Spinal cord (tissue), 10 donors: ENCODE results near the gene RNF151. TPM values are rescaled to one million over a fixed set of nuclear protein-coding genes. Genes with fewer than 3 reads are reported as not detected.
"Not testable (repeated sequence)": the region's sequence is repeated elsewhere in the genome, so short reads cannot be mapped to it uniquely, and the experiment has no call there.

Source experiments
- DNase-seq, 6 donors: peaks; one replicate each; pipeline versions ENCODE4 v3.0.0 to v3.0.0-alpha.2; 2013 to 2015; ENCODE audit warnings: low spot score in 6 of 6, low read depth in 4 of 6
- H3K27ac ChIP-seq: one replicate; pipeline ENCODE4 v1.5.1; 2013; ENCODE audit warnings: low read depth, low read length, control low read depth
- H3K27me3 ChIP-seq: one replicate; pipeline ENCODE4 v1.6.1; 2013; ENCODE audit warnings: low read length; ENCODE audit not compliant: control insufficient read depth, insufficient read depth
- H3K36me3 ChIP-seq: one replicate; pipeline ENCODE4 v1.6.1; 2013; ENCODE audit warnings: low read length; ENCODE audit not compliant: control insufficient read depth, insufficient read depth
- H3K4me1 ChIP-seq: one replicate; pipeline ENCODE4 v1.6.1; 2013; ENCODE audit warnings: low read length; ENCODE audit not compliant: control insufficient read depth, insufficient read depth
- H3K4me3 ChIP-seq: one replicate; pipeline ENCODE4 v1.5.1; 2013; ENCODE audit warnings: low read depth, low read length, control low read depth
- H3K9me3 ChIP-seq: one replicate; pipeline ENCODE4 v1.6.1; 2013; ENCODE audit warnings: low read length; ENCODE audit not compliant: control insufficient read depth, insufficient read depth
- WGBS: methylation state at CpG from one replicate; pipeline ENCODE4 v1.1.5; 2013; ENCODE audit warnings: missing lambda C conversion rate; ENCODE audit not compliant: insufficient coverage; 5-methylcytosine and 5-hydroxymethylcytosine counted together
- polyA plus RNA-seq, 2 donors: library from polyadenylated mRNA; unstranded; fragments of 120-200 nt; gene quantifications; one replicate each; pipeline ENCODE4 v1.2.1, GENCODE V29; 2013; ENCODE audit not compliant: insufficient read length in 2 of 2
- total RNA-seq, 2 donors: library from RNA; depleted of rRNA in 1 of 2; stranded (reverse); fragments of 120-200 nt in 1 of 2; fragments of >200 nt in 1 of 2; gene quantifications; one replicate each; pipeline versions ENCODE4 v1.2.3 to v1.2.4, GENCODE V29; 2013 to 2014
- donor health status: healthy.

RNF151 gene
- total and polyA plus RNA-seq, 4 donors: not detected

GRCh38 chr16:1958715-1959268, 7.9 kb upstream of the RNF151 start:
- Histone ChIP-seq H3K4me1 (peaks cover 38% of the 10 kb centered on the region), H3K27ac (no peak overlapping the region)
- no peak for DNase-seq

GRCh38 chr16:1959269-1960039, 7.2 kb upstream of the RNF151 start, which contains the start of gene NDUFB10:
NDUFB10 (plus strand) TSS chr16:1959538; CDS start chr16:1959625, 87 bp downstream.
- Histone ChIP-seq H3K36me3 (peaks cover 25% of the 10 kb centered on the region), H3K4me3 (peak within 1 kb of the TSS; percentile 85), H3K27ac (peak within 1 kb of the TSS; percentile 40), H3K27me3 (no peaks in the 10 kb centered on the region), H3K9me3 (no peaks in the 10 kb centered on the region), H3K4me1 (peaks cover 42% of the 10 kb centered on the region)
- DNase-seq: peak in 4 of 6 donors; percentile 68 to 95 (median 84)
- under 1% methylated on average over 79 of the region's 79 CpGs for WGBS

More at GRCh38 chr16:1958715-1959268, 7.9 kb upstream of the RNF151 start:
- H3K4me3 ChIP-seq: peak overlapping the region; percentile 21
- H3K9me3 ChIP-seq: no peaks in the 10 kb centered on the region
- WGBS: 36% methylated on average over 11 of the region's 14 CpGs
- H3K27me3 ChIP-seq: no peaks in the 10 kb centered on the region
- H3K36me3 ChIP-seq: peaks cover 21% of the 10 kb centered on the region

DNA sequence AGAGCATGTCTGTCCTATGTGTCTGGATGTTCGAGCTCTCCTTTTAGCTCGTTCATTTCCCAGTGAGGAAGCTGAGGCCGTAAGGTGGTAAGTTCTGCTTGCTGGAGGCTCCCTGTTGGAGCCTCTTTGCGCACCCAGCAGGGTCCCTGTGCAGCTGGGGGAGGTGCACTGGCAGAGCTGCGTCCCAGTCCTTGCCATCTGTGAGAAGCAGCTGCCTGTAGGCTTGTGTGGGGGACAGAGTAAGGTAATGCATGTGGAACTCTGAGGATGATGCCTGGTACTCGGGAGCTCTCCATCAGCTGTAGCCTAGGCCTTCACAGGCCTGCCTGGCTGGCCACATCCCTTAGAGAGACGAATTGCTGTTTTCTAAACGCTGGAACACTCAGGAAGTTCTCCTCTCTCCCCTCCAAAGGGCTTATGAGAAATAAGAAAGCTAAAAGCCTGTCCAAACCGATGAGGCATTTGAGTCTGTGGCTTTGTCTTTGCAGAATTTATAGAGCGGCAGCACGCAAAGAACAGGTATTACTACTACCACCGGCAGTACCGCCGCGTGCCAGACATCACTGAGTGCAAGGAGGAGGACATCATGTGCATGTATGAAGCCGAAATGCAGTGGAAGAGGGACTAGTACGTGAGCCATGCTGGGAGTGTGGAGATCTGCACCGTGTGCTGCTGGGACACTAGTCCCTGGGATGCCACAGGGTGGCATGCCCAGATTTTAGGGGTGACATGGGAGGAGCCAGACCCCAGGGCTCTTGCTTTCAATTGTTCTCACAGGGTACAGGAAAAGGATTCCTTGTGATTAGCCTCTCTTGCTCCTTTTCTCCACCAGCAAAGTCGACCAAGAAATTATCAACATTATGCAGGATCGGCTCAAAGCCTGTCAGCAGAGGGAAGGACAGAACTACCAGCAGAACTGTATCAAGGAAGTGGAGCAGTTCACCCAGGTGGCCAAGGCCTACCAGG, 5.7 kb upstream of the RNF151 start:
- 57% methylated on average over 16 of the region's 20 CpGs for WGBS
- Histone ChIP-seq H3K9me3 (no peaks in the 10 kb centered on the region), H3K36me3 (peaks cover 28% of the 10 kb centered on the region), H3K4me3 (peak overlapping the region; percentile 85), H3K27me3 (no peaks in the 10 kb centered on the region), H3K27ac (no peak overlapping the region), H3K4me1 (peaks cover 50% of the 10 kb centered on the region)
- DNase-seq: no peak

GRCh38 chr16:1961651-1962067, 5.0 kb upstream of the RNF151 start:
- WGBS: 54% methylated on average over 3 of the region's 6 CpGs
- H3K4me1 ChIP-seq: peaks cover 53% of the 10 kb centered on the region
- no peak overlapping the region for H3K27ac ChIP-seq
- no peak overlapping the region for H3K4me3 ChIP-seq
- DNase-seq: no peak
- H3K27me3 ChIP-seq: no peaks in the 10 kb centered on the region
- peaks cover 31% of the 10 kb centered on the region for H3K36me3 ChIP-seq
- no peaks in the 10 kb centered on the region for H3K9me3 ChIP-seq

- not testable (repeated sequence) for DNase-seq, H3K9me3 ChIP-seq, H3K27ac ChIP-seq, H3K27me3 ChIP-seq, H3K4me3 ChIP-seq
- Histone ChIP-seq H3K4me1 (peaks cover 53% of the 10 kb centered on the region), H3K36me3 (peaks cover 38% of the 10 kb centered on the region)
- WGBS: 87% methylated on average over 17 of the region's 37 CpGs
Observed at GRCh38 chr16:1962161-1963153, 4.2 kb upstream of the RNF151 start.

- H3K4me1 ChIP-seq: peaks cover 49% of the 10 kb centered on the region
- H3K36me3 ChIP-seq: peaks cover 45% of the 10 kb centered on the region
- no peaks in the 10 kb centered on the region for H3K9me3 ChIP-seq
- H3K27me3 ChIP-seq: no peaks in the 10 kb centered on the region
- 5% methylated on average over 22 of the region's 44 CpGs for WGBS
- peak overlapping the region; percentile 86 for H3K4me3 ChIP-seq
- H3K27ac ChIP-seq: peak overlapping the region; percentile 92
- peak in 1 of 6 donors; percentile 57 for DNase-seq
Observed at GRCh38 chr16:1963806-1964505, 2.7 kb upstream of the RNF151 start.

GRCh38 chr16:1964506-1965395, 1.9 kb upstream of the RNF151 start, which contains the start of gene RPS2:
RPS2 (minus strand) TSS chr16:1964826; CDS start chr16:1964625, 201 bp downstream.
- peak within 1 kb of the TSS; percentile 92 for H3K27ac ChIP-seq
- WGBS: under 1% methylated on average over 97 of the region's 97 CpGs
- peaks cover 44% of the 10 kb centered on the region for H3K4me1 ChIP-seq

More at GRCh38 chr16:1964506-1965395, 1.9 kb upstream of the RNF151 start, which contains the start of gene RPS2:
- peak within 1 kb of the TSS; percentile 86 for H3K4me3 ChIP-seq
- H3K36me3 ChIP-seq: peaks cover 45% of the 10 kb centered on the region
- no peaks in the 10 kb centered on the region for H3K9me3 ChIP-seq
- no peaks in the 10 kb centered on the region for H3K27me3 ChIP-seq
- peak; percentile 94 to 99 (median 96) for DNase-seq
